HepG2 (cell line): ENCODE measurements around the gene NUP88.

Source experiments
- CREM ChIP-seq, 2 experiments: sonication (generic) in 1 of 2; formaldehyde crosslinking in 1 of 2; IDR thresholded peaks; 2 replicates each; pipeline versions ENCODE4 v1.4.0 to v1.6.1; 2016 to 2020; ENCODE audit warnings: antibody characterized with exemption in 1 of 2, mild to moderate bottlenecking in 1 of 2, missing genetic modification reagents in 1 of 2
- CTCF ChIP-seq: sonication (generic); formaldehyde crosslinking; IDR thresholded peaks from 2 replicates; pipeline ENCODE4 v1.5.0; 2020; ENCODE audit warnings: mild to moderate bottlenecking, missing genetic modification reagents, moderate library complexity
- JUNB ChIP-seq: sonication (generic); formaldehyde crosslinking; IDR thresholded peaks from 2 replicates; pipeline ENCODE4 v1.8.0; 2022; ENCODE audit warnings: missing genetic modification reagents, mild to moderate bottlenecking, borderline replicate concordance
- MAZ ChIP-seq, 2 experiments: sonication (generic) in 1 of 2; formaldehyde crosslinking in 1 of 2; IDR thresholded peaks; 2 replicates each; pipeline versions ENCODE4 v1.5.0 to v1.6.1; 2012 to 2020; ENCODE audit warnings: low read depth in 2 of 2, mild to moderate bottlenecking in 2 of 2, borderline replicate concordance in 1 of 2, improper control_type of control experiment in 1 of 2, low read length in 1 of 2, missing genetic modification reagents in 1 of 2, moderate library complexity in 1 of 2
- NFYB ChIP-seq: sonication (generic); formaldehyde crosslinking; IDR thresholded peaks from 2 replicates; pipeline ENCODE4 v1.4.0; 2020; ENCODE audit warnings: missing genetic modification reagents
- SUZ12 ChIP-seq: fragments of 150-350 bp; IDR thresholded peaks from 2 replicates; pipeline ENCODE4 v1.6.1; 2014; ENCODE audit warnings: low read depth, low read length
- TARDBP ChIP-seq: sonication (generic); formaldehyde crosslinking; IDR thresholded peaks from 2 replicates; pipeline ENCODE4 v1.8.0; 2022; ENCODE audit warnings: mild to moderate bottlenecking, missing genetic modification reagents
- ZNF775 ChIP-seq: sonication (generic); formaldehyde crosslinking; IDR thresholded peaks from 2 replicates; pipeline ENCODE4 v1.4.0; 2020; ENCODE audit warnings: missing genetic modification reagents, mild to moderate bottlenecking, moderate library complexity, borderline replicate concordance
- TF ChIP-seq, protein P1 (sequence below), 2 experiments: fragments of 450-650 bp in 1 of 2; sonication (generic) in 1 of 2; formaldehyde crosslinking in 1 of 2; IDR thresholded peaks; 2 replicates each; pipeline versions ENCODE4 v1.6.1 to v1.8.0; 2016 to 2022; ENCODE audit warnings: antibody characterized with exemption in 1 of 2, mild to moderate bottlenecking in 1 of 2, missing genetic modification reagents in 1 of 2
- TF ChIP-seq, protein P2 (sequence below): sonication (generic); formaldehyde crosslinking; conservative IDR thresholded peaks from 2 replicates; pipeline ENCODE4 v1.4.0; 2020; ENCODE audit warnings: missing genetic modification reagents
- TF ChIP-seq, protein P3 (sequence below): IDR thresholded peaks from 2 replicates; pipeline ENCODE4 v1.6.1; 2016; ENCODE audit warnings: mild to moderate bottlenecking, missing biosample characterization, missing genetic modification reagents

DNA sequence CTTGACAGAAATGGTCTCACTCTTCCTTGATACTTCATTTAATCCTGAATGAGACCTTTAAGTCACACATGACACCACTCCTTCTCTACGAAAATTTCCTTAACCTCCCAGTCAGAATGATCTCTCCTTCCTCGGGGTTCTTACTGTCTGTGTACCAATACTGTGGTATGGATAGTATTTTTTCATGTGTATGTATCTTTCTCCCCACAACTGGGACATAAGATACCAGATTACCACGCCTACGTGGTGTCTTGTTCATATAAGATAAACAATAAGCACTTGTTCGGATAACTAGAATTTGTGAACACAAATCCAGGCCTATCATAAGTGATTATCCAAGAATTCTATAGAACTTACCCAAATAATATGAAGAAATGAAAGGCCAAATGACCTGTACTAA, 11.3 kb downstream of the NUP88 start:
- TF ChIP-seq CREM (IDR thresholded peaks at IDR 0.05) (no peak), CREM (CRISPR knock-in tag; IDR thresholded peaks at IDR 0.05) (no peak), NFYB (CRISPR knock-in tag) (no peak), SUZ12 (no peak), CTCF (no peak), ZNF775 (no peak), JUNB (CRISPR knock-in tag) (no peak), MAZ (IDR thresholded peaks at IDR 0.05; ENCODE audit: borderline replicate concordance, low read depth, low read length) (no peak), MAZ (CRISPR knock-in tag; IDR thresholded peaks at IDR 0.05; ENCODE audit: low read depth) (no peak), TARDBP (no peak)
- TF ChIP-seq, protein P1, sequence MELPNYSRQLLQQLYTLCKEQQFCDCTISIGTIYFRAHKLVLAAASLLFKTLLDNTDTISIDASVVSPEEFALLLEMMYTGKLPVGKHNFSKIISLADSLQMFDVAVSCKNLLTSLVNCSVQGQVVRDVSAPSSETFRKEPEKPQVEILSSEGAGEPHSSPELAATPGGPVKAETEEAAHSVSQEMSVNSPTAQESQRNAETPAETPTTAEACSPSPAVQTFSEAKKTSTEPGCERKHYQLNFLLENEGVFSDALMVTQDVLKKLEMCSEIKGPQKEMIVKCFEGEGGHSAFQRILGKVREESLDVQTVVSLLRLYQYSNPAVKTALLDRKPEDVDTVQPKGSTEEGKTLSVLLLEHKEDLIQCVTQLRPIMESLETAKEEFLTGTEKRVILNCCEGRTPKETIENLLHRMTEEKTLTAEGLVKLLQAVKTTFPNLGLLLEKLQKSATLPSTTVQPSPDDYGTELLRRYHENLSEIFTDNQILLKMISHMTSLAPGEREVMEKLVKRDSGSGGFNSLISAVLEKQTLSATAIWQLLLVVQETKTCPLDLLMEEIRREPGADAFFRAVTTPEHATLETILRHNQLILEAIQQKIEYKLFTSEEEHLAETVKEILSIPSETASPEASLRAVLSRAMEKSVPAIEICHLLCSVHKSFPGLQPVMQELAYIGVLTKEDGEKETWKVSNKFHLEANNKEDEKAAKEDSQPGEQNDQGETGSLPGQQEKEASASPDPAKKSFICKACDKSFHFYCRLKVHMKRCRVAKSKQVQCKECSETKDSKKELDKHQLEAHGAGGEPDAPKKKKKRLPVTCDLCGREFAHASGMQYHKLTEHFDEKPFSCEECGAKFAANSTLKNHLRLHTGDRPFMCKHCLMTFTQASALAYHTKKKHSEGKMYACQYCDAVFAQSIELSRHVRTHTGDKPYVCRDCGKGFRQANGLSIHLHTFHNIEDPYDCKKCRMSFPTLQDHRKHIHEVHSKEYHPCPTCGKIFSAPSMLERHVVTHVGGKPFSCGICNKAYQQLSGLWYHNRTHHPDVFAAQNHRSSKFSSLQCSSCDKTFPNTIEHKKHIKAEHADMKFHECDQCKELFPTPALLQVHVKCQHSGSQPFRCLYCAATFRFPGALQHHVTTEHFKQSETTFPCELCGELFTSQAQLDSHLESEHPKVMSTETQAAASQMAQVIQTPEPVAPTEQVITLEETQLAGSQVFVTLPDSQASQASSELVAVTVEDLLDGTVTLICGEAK (IDR thresholded peaks at IDR 0.05): no peak
- TF ChIP-seq, protein P1 (CRISPR knock-in tag; IDR thresholded peaks at IDR 0.05): no peak
- TF ChIP-seq, protein P2, sequence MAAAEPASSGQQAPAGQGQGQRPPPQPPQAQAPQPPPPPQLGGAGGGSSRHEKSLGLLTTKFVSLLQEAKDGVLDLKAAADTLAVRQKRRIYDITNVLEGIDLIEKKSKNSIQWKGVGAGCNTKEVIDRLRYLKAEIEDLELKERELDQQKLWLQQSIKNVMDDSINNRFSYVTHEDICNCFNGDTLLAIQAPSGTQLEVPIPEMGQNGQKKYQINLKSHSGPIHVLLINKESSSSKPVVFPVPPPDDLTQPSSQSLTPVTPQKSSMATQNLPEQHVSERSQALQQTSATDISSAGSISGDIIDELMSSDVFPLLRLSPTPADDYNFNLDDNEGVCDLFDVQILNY (CRISPR knock-in tag): no peak
- TF ChIP-seq, protein P3, sequence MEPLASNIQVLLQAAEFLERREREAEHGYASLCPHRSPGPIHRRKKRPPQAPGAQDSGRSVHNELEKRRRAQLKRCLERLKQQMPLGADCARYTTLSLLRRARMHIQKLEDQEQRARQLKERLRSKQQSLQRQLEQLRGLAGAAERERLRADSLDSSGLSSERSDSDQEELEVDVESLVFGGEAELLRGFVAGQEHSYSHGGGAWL (CRISPR knock-in tag): no peak
